GM19452 (cell line): ENCODE data around the gene PDZD2.
"Not testable (repeated sequence)": the region's sequence is repeated elsewhere in the genome, so short reads cannot be mapped to it uniquely, and the experiment has no call there.

Experiments used
- ATAC-seq: cut with Tn5 transposase; IDR thresholded peaks from one replicate; pipeline ENCODE4 v1.9.1; 2021; ENCODE audit not compliant: unreplicated experiment

PDZD2 gene

GRCh38 chr5:32090755-32091128, 451.8 kb downstream of the PDZD2 start:
- no peak for ATAC-seq

DNA sequence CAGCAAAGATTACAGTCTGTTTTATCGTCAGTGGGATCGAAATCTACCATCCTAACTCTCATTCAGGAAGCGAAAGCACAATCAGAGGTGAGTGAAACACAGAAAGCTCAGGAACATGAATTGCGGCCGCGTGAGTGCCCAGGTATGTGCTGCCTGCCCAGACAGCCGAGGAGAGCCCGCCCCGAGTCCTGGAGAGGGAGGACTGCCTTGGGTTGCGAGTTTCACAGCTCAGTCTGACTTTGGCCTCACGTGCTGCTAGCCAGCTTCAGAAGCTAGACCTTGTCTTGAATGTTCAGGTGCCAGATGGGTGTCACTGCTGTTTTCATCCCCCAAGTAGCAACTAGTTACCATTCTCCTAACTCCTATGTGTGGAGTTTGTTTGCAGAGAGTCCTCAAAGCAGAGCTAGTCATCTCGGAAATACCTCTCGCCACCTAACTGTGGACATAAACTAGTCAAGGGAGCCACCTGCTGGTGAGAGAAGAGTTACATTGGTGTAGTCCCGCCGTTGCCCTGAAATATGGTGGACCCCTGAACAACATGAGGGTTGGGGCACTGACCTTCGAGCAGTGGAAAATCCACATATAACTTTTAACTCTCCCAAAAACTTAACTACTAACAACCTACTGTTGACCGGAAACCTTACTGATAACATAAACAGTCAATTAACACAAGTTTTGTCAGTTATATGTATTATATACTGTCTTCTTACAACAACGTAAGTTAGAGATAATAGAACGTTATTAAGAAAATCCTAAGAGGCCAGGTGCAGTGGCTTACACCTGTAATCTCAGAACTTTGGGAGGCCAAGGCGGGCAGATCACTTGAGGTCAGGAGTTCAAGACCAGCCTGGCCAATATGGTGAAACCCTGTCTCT, 454.2 kb downstream of the PDZD2 start:
- ATAC-seq: peak; percentile 83

GRCh38 chr5:32094691-32095090, 455.8 kb downstream of the PDZD2 start:
- ATAC-seq: no peak

DNA sequence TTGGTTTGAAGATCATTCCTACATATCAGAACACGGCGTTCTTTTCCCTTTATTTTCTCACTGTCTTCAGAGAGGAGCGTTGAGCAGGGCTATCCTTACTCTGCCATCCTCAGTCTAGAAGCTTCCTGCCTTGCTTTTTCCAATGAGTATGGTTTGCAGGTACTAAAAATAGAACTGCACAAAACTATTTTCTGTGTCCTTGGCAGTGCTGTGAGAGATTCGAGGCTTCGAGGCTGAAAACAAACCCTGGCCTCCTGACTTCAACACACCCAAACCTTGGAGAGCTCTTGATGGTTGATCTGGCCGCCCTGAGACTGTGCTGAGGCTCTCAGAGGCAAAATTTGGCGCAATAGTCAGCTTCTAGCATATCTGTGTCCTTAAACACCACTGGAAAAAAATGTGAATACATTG, 456.3 kb downstream of the PDZD2 start:
- ATAC-seq: no peak

DNA sequence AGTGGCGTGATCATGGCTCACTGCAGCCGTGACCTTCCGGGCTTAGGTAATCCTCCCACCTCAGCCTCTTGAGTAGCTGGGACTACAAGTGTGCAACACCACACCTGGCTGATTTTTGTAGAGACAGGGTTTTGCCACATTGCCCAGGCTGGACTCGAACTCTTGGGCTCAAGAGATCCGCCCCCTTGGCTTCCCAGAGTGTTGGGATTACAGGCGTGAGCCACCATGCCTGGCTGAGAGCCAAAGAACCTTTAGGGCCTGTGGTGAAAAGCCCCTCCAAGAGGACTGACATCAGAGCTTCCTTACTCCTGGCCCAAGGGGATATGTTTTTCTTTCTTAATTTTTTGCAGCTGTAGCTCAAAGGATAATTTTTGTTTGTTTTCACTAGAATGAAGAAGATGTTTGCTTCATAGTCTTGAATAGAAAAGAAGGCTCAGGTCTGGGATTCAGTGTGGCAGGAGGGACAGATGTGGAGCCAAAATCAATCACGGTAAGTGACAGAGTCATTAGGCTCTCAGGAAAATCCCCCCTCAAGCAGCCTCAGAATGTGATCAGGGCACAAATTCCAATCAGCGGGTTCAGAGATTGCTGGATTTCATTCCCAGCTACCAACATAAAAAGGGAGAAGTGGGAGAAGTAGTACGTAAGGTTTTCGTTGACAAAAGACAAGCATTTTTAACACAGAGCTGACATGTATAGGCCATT, 458.1 kb downstream of the PDZD2 start:
- no peak for ATAC-seq

DNA sequence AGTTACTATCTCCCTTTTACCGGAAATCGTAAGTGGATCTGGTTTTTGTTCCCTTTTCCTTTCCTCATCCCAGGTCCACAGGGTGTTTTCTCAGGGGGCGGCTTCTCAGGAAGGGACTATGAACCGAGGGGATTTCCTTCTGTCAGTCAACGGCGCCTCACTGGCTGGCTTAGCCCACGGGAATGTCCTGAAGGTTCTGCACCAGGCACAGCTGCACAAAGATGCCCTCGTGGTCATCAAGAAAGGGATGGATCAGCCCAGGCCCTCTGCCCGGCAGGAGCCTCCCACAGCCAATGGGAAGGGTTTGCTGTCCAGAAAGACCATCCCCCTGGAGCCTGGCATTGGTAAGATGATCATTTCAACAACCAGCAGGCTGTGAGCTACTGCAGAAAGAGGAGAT, 459.4 kb downstream of the PDZD2 start:
- ATAC-seq: no peak

DNA sequence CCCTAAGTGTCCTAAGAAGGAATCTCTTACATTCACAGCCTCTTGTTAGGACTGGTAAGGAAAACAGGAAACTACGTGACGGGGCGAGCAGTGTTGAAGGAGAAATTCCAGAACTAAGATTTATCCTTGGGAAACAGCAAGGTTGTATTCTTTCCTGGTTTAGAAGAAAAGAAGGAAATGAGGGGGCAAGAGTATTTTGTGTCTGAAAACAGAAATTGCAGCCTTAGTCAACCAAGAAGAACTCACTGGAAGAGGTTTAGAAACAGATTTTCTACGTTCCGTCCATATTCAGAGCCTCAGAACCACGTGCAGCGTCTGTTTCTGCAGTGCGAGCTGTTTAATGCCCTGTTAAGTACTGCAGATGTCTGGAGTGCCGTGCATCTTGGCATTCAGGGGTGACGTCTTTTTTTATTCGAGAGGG, 460.0 kb downstream of the PDZD2 start:
- no peak for ATAC-seq

- no peak for ATAC-seq
Measured at GRCh38 chr5:32099486-32100035, 460.6 kb downstream of the PDZD2 start.

GRCh38 chr5:32100230-32100629, 461.3 kb downstream of the PDZD2 start:
- no peak for ATAC-seq

GRCh38 chr5:32100691-32101302, 461.9 kb downstream of the PDZD2 start:
- no peak for ATAC-seq

DNA sequence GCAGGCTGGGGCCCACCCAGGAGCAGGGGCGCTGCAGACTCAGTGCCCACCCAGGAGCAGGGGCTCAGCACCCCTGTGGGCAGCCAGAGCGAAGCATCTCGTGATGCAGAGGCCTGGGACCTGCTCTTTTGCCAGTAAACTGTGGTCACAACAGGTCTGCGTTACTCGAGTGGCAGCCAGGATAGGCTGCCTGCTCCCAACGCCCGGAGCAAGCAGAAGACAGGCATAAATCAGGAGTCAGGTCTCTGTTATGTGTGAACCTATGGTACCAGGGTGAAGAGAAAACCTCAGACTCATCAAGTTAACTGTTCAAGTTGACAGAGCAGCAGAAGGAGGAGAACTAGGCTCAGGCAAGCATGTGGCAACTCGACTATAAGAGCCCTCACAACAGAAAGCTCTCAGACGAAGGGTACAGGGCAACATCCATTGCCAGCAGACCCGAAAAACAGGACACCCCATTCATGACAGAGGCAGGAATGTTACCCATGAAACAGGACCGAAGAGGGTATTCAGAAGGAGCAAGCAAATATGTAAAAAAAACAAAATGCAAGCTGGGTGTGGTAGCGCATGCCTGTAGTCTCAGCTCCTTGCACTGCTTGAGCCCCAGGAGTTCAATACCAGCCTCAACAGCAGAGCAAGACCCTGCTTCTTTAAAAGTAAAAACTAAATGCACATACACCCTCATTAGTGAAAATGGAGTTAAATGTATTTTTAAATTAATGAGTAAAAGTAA, 463.5 kb downstream of the PDZD2 start:
- ATAC-seq: no peak

- no peak for ATAC-seq
Measured at GRCh38 chr5:32103521-32103920, 464.6 kb downstream of the PDZD2 start.

GRCh38 chr5:32107291-32107690, 468.4 kb downstream of the PDZD2 start:
- no peak for ATAC-seq

GRCh38 chr5:32108167-32108566, 469.2 kb downstream of the PDZD2 start:
- ATAC-seq: no peak

GRCh38 chr5:32109236-32109635, 470.3 kb downstream of the PDZD2 start:
- ATAC-seq: no peak

GRCh38 chr5:32110111-32110696, 471.3 kb downstream of the PDZD2 start:
- no peak for ATAC-seq

- no peak for ATAC-seq
Measured at GRCh38 chr5:32115985-32116384, 477.1 kb downstream of the PDZD2 start.

GRCh38 chr5:32116574-32117313, 477.8 kb downstream of the PDZD2 start:
- ATAC-seq: no peak

GRCh38 chr5:32118922-32119321, 480.0 kb downstream of the PDZD2 start:
- not testable (repeated sequence) for ATAC-seq
